T-helper 17 cell (primary cell): ENCODE measurements around the gene P2RY2. TPM values are rescaled to one million over a fixed set of nuclear protein-coding genes. Genes with fewer than 3 reads are reported as not detected.

Source experiments
- ATAC-seq: fragments of 150-1000 bp; cut with Tn5 transposase; 2 replicates; pipeline ENCODE4 v1.10.0; 2021; ENCODE audit warnings: mild to moderate bottlenecking, moderate library complexity
- DNase-seq, 3 donors: peaks; one replicate each; pipeline versions ENCODE4 v3.0.0 to v3.0.0-alpha.2; 2020 to 2021
- H3K9me3 ChIP-seq: one replicate; pipeline ENCODE4 v1.7.0; 2013; ENCODE audit warnings: low read length, mild to moderate bottlenecking; ENCODE audit not compliant: control insufficient read depth, poor library complexity, severe bottlenecking
- H3K27ac Mint-ChIP-seq: one replicate; pipeline ENCODE4 v1.8.0; 2022; ENCODE audit warnings: mild to moderate bottlenecking, moderate library complexity, mixed read lengths
- H3K27me3 Mint-ChIP-seq: one replicate; pipeline ENCODE4 v1.8.0; 2022; ENCODE audit warnings: mixed read lengths
- H3K36me3 Mint-ChIP-seq: one replicate; pipeline ENCODE4 v1.8.0; 2022; ENCODE audit warnings: low read depth, mixed read lengths
- H3K4me1 Mint-ChIP-seq: one replicate; pipeline ENCODE4 v1.8.0; 2022; ENCODE audit warnings: mild to moderate bottlenecking, mixed read lengths
- H3K4me3 Mint-ChIP-seq: one replicate; pipeline ENCODE4 v1.8.0; 2022; ENCODE audit warnings: mild to moderate bottlenecking, moderate library complexity, mixed read lengths
- total RNA-seq, 4 donors: library from RNA in 2 of 4; stranded (reverse) in 2 of 4; gene quantifications; one replicate each; pipeline ENCODE4 v1.2.3 and lab custom pipeline; 2022 to 2026

P2RY2 gene
- total RNA-seq, 2 donors from 2014 or later, result 0.29 to 0.55 TPM

GRCh38 chr11:73274722-73275380 is 56.8 kb downstream of the P2RY2 start:
- no peak for ATAC-seq
- H3K9me3 ChIP-seq, result no peaks in the 10 kb centered on the region
- no peaks in the 10 kb centered on the region for H3K36me3 Mint-ChIP-seq
- H3K4me3 Mint-ChIP-seq, result no peak overlapping the region
- no peaks in the 10 kb centered on the region for H3K4me1 Mint-ChIP-seq
- DNase-seq, result no peak
- H3K27ac Mint-ChIP-seq, result no peak overlapping the region
- H3K27me3 Mint-ChIP-seq, result peaks cover 27% of the 10 kb centered on the region

DNA sequence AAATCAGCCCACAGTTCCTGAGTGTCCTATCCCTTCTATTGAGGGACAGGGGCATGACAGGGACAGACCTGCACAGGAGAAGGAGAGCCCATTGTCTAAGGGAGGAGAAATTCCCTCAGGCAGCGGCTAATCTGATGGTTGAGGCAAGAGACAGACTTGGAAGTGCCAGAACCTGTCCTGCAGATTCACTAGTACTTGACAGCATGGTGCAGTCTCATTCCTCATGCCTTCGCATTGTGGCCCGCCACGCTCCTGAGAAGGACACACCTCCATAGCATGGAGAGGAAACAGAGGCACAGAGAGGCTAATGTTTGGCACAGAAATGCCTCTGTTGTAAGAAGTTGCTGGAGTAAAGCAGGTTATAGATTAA is 57.3 kb downstream of the P2RY2 start:
- Mint-ChIP-seq H3K36me3 (no peaks in the 10 kb centered on the region), H3K27me3 (peaks cover 26% of the 10 kb centered on the region), H3K4me3 (no peak overlapping the region), H3K4me1 (no peaks in the 10 kb centered on the region), H3K27ac (no peak overlapping the region)
- DNase-seq, result no peak
- ATAC-seq, result no peak
- no peaks in the 10 kb centered on the region for H3K9me3 ChIP-seq

- no peaks in the 10 kb centered on the region for H3K9me3 ChIP-seq
- H3K36me3 Mint-ChIP-seq, result no peaks in the 10 kb centered on the region
- no peaks in the 10 kb centered on the region for H3K4me1 Mint-ChIP-seq
- DNase-seq, result no peak
- no peak for ATAC-seq
- no peak overlapping the region for H3K4me3 Mint-ChIP-seq
- H3K27ac Mint-ChIP-seq, result no peak overlapping the region
- H3K27me3 Mint-ChIP-seq, result peaks cover 21% of the 10 kb centered on the region
These were observed 59.4 kb downstream of the P2RY2 start for GRCh38 chr11:73277467-73277866.

- no peak overlapping the region for H3K4me3 Mint-ChIP-seq
- H3K4me1 Mint-ChIP-seq, result peaks cover 6% of the 10 kb centered on the region
- no peak overlapping the region for H3K27ac Mint-ChIP-seq
- no peak for DNase-seq
- H3K9me3 ChIP-seq, result no peaks in the 10 kb centered on the region
- peaks cover 32% of the 10 kb centered on the region for H3K27me3 Mint-ChIP-seq
- peaks cover 7% of the 10 kb centered on the region for H3K36me3 Mint-ChIP-seq
- no peak for ATAC-seq
These were observed 62.5 kb downstream of the P2RY2 start for GRCh38 chr11:73280626-73281025.

GRCh38 chr11:73281201-73281741 is 63.2 kb downstream of the P2RY2 start:
- Mint-ChIP-seq H3K27me3 (peaks cover 30% of the 10 kb centered on the region), H3K36me3 (peaks cover 7% of the 10 kb centered on the region), H3K27ac (no peak overlapping the region), H3K4me3 (no peak overlapping the region), H3K4me1 (peaks cover 6% of the 10 kb centered on the region)
- ATAC-seq (no peak), DNase-seq (no peak)
- no peaks in the 10 kb centered on the region for H3K9me3 ChIP-seq

- no peaks in the 10 kb centered on the region for H3K9me3 ChIP-seq
- Mint-ChIP-seq H3K27me3 (peaks cover 26% of the 10 kb centered on the region), H3K4me1 (peaks cover 7% of the 10 kb centered on the region), H3K4me3 (no peak overlapping the region), H3K27ac (no peak overlapping the region), H3K36me3 (peaks cover 7% of the 10 kb centered on the region)
- DNase-seq (no peak), ATAC-seq (no peak)
These were observed 63.9 kb downstream of the P2RY2 start for GRCh38 chr11:73281796-73282660.

- H3K9me3 ChIP-seq, result no peaks in the 10 kb centered on the region
- no peak for DNase-seq
- Mint-ChIP-seq H3K4me3 (no peak overlapping the region), H3K27me3 (peaks cover 26% of the 10 kb centered on the region), H3K36me3 (peaks cover 7% of the 10 kb centered on the region), H3K4me1 (peaks cover 9% of the 10 kb centered on the region), H3K27ac (no peak overlapping the region)
- no peak for ATAC-seq
These were observed 65.4 kb downstream of the P2RY2 start for GRCh38 chr11:73283276-73284000.

- ATAC-seq (no peak), DNase-seq (no peak)
- Mint-ChIP-seq H3K27ac (no peak overlapping the region), H3K36me3 (peaks cover 7% of the 10 kb centered on the region), H3K4me1 (peaks cover 14% of the 10 kb centered on the region), H3K4me3 (no peak overlapping the region), H3K27me3 (peaks cover 26% of the 10 kb centered on the region)
- no peaks in the 10 kb centered on the region for H3K9me3 ChIP-seq
These were observed 66.0 kb downstream of the P2RY2 start for GRCh38 chr11:73284106-73284505.

- H3K9me3 ChIP-seq, result no peaks in the 10 kb centered on the region
- Mint-ChIP-seq H3K27ac (no peak overlapping the region), H3K27me3 (peaks cover 21% of the 10 kb centered on the region), H3K4me1 (peaks cover 21% of the 10 kb centered on the region), H3K4me3 (no peak overlapping the region), H3K36me3 (peaks cover 7% of the 10 kb centered on the region)
- ATAC-seq (no peak), DNase-seq (no peak)
These were observed 67.6 kb downstream of the P2RY2 start for GRCh38 chr11:73285721-73286120.

Other genes starting within 250 kb of the P2RY2 start
- 10 to 100 TPM; 41.1 to 45.0 TPM for gene FCHSD2, start 76.0 kb upstream of the P2RY2 start, total RNA-seq
- gene P2RY6, start 54.1 kb downstream of the P2RY2 start, total RNA-seq, result not detected
- under 1 TPM in 1 of 2 donors, not detected in 1; 0.17 TPM for gene ARHGEF17, start 90.0 kb downstream of the P2RY2 start, total RNA-seq
- 100 to 1,000 TPM; 139 to 169 TPM for gene RELT, start 158.1 kb downstream of the P2RY2 start, total RNA-seq